Mucosa of descending colon (tissue), 3 donors: Measurements from ENCODE around the gene UBXN10. TPM values are rescaled to one million over a fixed set of nuclear protein-coding genes. Genes with fewer than 3 reads are reported as not detected.

Source experiments
- ATAC-seq: fragments of 200-7000 bp; cut with Tn5 transposase; one replicate; pipeline ENCODE4 v1.9.1; 2020; ENCODE audit warnings: mild to moderate bottlenecking, moderate library complexity
- DNase-seq, 3 donors: peaks; one replicate each; pipeline ENCODE4 v3.0.0-alpha.2; 2020
- H3K36me3 ChIP-seq: fragments of 200-600 bp; one replicate; pipeline ENCODE4 v1.8.0; 2021; ENCODE audit warnings: low read depth, mild to moderate bottlenecking
- H3K4me1 ChIP-seq: fragments of 200-600 bp; one replicate; pipeline ENCODE4 v1.8.0; 2021; ENCODE audit warnings: low read depth, mild to moderate bottlenecking
- H3K4me3 ChIP-seq: fragments of 200-600 bp; one replicate; pipeline ENCODE4 v1.8.0; 2021; ENCODE audit warnings: mild to moderate bottlenecking
- H3K9me3 ChIP-seq: fragments of 200-600 bp; one replicate; pipeline ENCODE4 v1.8.0; 2021; ENCODE audit warnings: mild to moderate bottlenecking
- CTCF ChIP-seq: fragments of 200-600 bp; IDR thresholded peaks from one replicate; pipeline ENCODE4 v1.8.0; 2022; ENCODE audit warnings: antibody characterized with exemption, mild to moderate bottlenecking
- intact Hi-C, 2 donors: fragments of 100-400 bp; cut with DNase I in 1 of 2; cut with micrococcal nuclease in 1 of 2; formaldehyde crosslinking; loops; one replicate each; pipeline versions ENCODE4 v1.11.0 to v1.11.1; 2022; cut with DNase I, micrococcal nuclease
- total RNA-seq, 3 donors: library from RNA; stranded (reverse); fragmentation: NEBNext Ultra II Directional in 2 of 3; extraction: Animal tissue kit (Norgen Biotek cat#: 25700) in 2 of 3; gene quantifications; one replicate each; pipeline versions ENCODE4 v1.2.1 to v1.2.4, GENCODE V29; 2021 to 2023
- donor health status: DM: no; HTN: no; CAD: no; lungs with moderate emphysema.
- donor health status: DM: no; HTN: no; CAD: no.
- donor health status: DM: no; HTN: yes; CAD: no.

The UBXN10 gene
- total RNA-seq, 3 donors from 2014 or later, result 5.8 to 15.5 (median 5.8) TPM

DNA sequence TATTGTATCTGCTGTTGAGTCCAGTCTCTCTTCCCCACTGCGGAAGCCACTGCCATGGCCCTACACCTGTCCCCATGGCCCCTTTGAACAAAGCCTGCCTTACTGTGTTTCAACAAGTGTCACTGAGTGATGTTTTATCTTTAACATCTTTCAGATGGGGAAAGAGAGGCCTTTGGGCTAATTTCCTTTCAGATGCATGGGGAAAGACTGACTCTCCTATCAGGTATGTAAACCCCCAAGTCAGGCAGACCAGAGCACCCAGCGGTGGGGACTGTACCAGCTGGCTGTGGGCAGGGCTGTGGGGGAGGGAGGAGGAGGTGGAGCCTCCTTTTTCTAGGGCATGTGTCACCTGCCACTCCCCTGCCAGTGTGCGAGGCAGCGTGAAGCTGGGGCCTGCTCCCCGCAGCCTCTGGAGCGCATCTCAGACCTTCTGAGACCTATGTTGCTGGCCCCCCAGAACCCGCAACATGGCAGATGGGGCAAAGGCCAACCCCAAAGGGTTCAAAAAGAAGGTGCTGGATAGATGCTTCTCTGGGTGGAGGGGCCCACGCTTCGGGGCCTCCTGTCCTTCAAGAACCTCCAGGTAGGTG lies 46.8 kb upstream of the UBXN10 start, which contains the start of gene PLA2G2F:
TSS of gene PLA2G2F (plus strand) at position 363 of the 590 bp plus-strand sequence. CDS start at position 468, 105 bp downstream.
- no peak for TF ChIP-seq CTCF
- Histone ChIP-seq H3K9me3 (no peaks in the 10 kb centered on the region), H3K4me3 (no peak within 1 kb of the TSS), H3K36me3 (no peaks in the 10 kb centered on the region), H3K4me1 (no peaks in the 10 kb centered on the region)
- intact Hi-C loops, result no loop called here
- DNase-seq (no peak), ATAC-seq (no peak)

DNA sequence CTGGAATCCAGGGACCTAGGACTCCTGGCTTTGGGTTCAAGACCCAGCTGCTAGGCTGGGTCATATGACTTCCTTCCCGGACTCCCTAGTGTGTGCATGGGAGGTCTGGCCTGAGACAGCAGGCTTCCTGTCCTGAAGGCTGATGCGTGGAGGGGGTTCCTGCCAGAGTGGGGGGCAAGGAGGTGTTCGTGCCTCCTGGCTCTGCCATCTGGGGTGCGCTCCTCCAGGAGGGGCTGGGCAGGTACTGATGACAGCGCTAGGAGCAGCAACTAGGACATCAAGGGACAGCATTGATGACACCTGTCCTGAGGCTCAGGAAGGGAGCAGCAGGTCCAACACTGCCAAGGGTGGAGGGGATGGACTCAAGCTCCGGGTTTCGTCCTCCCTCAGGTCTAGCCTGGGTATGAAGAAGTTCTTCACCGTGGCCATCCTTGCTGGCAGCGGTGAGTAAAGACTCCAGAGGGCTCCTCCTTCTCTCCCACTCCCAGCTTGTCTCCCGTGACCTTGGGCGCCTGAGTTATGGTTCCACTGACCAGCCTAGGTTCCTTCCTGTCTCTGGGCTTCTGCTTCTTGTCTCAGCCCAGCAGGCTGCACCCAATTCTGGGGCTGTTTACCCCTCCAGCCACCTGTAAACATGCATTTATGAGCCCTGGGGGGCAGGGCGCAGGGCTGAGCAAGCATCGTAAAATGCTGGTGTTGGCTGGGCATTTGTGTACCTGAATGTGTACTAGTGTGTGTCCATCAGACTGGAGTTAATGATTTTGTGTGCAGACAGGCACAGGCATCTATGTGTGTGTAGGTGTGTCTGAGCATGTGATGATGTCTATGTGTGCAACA lies 45.9 kb upstream of the UBXN10 start:
- intact Hi-C loops, result no loop called here
- ATAC-seq (no peak), DNase-seq (no peak)
- no peak for TF ChIP-seq CTCF
- Histone ChIP-seq H3K36me3 (no peaks in the 10 kb centered on the region), H3K4me3 (no peak overlapping the region), H3K4me1 (no peaks in the 10 kb centered on the region), H3K9me3 (no peaks in the 10 kb centered on the region)

DNA sequence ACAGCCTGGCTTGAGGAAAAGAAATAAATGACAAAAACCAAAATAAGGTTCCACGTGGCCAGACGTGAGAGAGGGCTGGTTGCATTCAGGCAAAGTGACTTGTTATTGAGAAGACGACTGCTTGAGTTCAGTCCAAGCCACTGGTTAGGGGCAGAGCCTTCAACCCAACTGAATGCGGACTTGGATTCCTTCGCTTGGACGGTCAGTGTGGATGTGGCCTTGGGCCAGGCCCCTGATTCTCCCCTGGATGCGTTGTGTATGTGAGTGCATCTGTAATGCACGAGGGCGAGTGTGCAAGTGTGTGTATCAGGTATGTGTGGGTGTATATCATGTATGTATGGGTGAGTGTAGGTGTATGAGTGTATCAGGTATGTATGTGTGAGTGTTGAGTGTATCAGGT lies 44.9 kb upstream of the UBXN10 start:
- H3K4me3 ChIP-seq, result no peak overlapping the region
- no peaks in the 10 kb centered on the region for H3K9me3 ChIP-seq
- TF ChIP-seq CTCF, result no peak
- DNase-seq (no peak), ATAC-seq (no peak)
- H3K4me1 ChIP-seq, result no peaks in the 10 kb centered on the region
- H3K36me3 ChIP-seq, result no peaks in the 10 kb centered on the region
- intact Hi-C loops, result no loop called here

GRCh38 chr1:20141466-20141865 lies 44.4 kb upstream of the UBXN10 start:
- no peak for ATAC-seq
- intact Hi-C loops, result no loop called here

GRCh38 chr1:20142001-20142710 lies 43.7 kb upstream of the UBXN10 start:
- Histone ChIP-seq H3K36me3 (no peaks in the 10 kb centered on the region), H3K4me3 (no peak overlapping the region), H3K9me3 (no peaks in the 10 kb centered on the region), H3K4me1 (no peaks in the 10 kb centered on the region)
- intact Hi-C loops, result no loop called here
- TF ChIP-seq CTCF, result no peak
- ATAC-seq, result no peak
- DNase-seq, result no peak

More at GRCh38 chr1:20141466-20141865, 44.4 kb upstream of the UBXN10 start:
- no peaks in the 10 kb centered on the region for H3K9me3 ChIP-seq
- H3K4me1 ChIP-seq, result no peaks in the 10 kb centered on the region
- no peak overlapping the region for H3K4me3 ChIP-seq
- no peaks in the 10 kb centered on the region for H3K36me3 ChIP-seq
- TF ChIP-seq CTCF, result no peak
- no peak for DNase-seq
